T follicular helper cell (primary cell): Measurements from ENCODE around the gene KRT86.
A peak's percentile ranks its signal among the peaks of the same experiment; 100 is the strongest.
"Not testable (repeated sequence)": the region's sequence is repeated elsewhere in the genome, so short reads cannot be mapped to it uniquely, and the experiment has no call there.

Experiments
- DNase-seq: peaks from one replicate; pipeline ENCODE4 v3.0.0-alpha.2; 2020; ENCODE audit warnings: low read depth

Gene KRT86

GRCh38 chr12:52314511-52314910 is 40.1 kb downstream of the KRT86 start:
- DNase-seq = no peak

GRCh38 chr12:52315721-52316120 is 41.3 kb downstream of the KRT86 start:
- DNase-seq = not testable (repeated sequence)

DNA sequence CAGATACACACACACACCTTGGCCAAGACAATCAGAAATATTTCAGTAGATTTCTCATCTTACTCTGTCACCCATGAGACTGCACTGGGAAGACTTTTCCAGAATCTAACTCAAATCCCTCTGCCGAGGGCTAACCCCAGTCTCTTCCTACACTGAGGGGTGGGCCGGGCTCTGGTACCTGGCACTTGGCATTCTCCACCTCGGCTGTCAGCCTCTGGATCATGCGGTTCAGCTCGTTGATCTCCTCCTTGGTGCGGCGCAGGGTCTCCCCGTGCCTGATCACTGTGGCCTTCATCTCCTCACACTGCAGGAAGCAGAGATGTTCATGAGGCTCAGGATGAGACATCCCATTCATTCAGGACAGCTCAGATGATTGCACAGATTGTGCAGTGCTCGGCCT is 41.8 kb downstream of the KRT86 start:
- no peak for DNase-seq

GRCh38 chr12:52316701-52317100 is 42.3 kb downstream of the KRT86 start:
- no peak for DNase-seq

DNA sequence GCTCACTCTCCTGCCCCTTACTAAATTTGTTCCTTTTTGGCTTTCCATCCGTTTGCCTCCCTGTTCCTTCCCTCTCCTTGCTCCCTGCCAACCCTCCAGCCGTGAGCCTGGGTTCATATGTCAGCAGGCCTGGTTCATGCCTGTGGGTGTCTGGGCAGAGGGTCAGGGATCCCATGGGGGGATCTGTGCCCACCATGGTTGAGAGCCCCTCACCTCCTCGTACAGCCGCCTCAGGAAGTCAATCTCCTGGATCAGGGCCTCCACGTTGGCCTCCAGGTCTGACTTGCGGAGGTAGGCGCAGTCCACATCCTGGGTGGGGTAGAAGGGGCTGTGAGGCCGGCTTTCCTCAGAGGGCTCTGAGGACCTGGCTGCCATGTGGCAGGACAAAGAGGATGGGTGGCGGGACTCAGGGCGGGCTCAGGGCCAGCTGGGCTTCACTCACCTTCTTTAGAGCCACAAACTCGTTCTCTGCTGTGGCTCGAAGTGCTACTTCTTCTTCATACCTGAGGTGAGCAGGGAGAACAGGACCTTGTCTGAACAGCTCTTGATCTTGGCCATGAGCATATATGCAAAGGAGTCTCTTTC is 43.1 kb downstream of the KRT86 start:
- DNase-seq = no peak

DNA sequence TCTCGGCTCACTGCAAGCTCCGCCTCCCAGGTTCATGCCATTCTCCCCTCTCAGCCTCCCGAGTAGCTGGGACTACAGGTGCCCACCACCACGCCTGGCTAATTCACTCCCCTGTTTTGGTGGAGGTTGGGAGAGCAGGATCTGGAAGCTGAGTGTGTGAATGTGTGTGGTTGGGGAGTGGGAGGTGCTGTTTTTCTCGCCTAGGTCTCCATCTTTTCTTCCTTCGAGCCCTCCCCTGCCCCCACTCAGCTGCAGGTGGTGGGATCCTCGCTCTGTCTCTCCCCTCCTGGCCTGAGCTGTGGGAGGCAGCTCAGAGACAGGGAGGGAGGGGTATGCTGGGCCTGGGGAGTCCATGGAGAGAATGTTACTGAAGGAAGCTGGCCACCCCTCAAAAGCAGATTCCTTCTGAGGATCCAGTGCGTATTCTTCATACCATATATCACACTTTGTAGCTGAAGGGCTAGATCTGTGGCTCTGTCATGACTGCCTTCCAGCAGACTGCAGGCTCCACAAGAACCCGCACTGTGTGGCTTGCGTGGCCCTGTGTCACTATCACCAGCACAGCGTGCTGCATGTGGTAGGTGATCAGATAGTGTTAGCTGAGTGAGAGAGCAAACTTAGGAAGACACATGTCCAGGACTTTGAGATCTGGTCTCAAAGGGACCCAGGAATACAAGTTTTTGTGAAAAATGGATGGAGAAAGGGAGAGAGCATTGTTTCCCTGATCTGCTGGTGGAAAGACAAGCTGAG is 44.0 kb downstream of the KRT86 start:
- DNase-seq = no peak

DNA sequence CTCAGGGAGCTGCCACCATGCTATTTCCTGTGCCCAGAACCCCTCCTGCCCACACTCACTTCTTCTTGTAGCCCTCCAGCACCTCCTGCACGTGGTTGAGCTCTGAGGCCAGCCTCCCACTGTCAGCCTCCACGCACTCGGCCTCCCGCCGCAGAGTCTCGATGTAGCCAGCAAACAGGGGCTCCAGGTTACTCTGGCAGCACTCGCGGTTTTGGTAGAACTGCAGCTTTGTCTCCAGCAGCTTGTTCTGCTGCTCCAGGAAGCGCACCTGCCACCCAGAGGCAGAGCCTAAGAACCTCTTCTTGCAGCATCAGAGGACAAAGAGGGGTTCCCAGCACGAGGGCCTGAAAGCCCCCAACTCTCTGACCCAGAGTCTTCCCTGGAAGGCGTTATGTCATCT is 44.7 kb downstream of the KRT86 start:
- no peak for DNase-seq

- no peak for DNase-seq
Measured at GRCh38 chr12:52320784-52321400, 46.4 kb downstream of the KRT86 start, which contains the start of gene KRT83. TSS of gene KRT83 (minus strand) at chr12:52321398. CDS start at chr12:52321335, 63 bp downstream.

DNA sequence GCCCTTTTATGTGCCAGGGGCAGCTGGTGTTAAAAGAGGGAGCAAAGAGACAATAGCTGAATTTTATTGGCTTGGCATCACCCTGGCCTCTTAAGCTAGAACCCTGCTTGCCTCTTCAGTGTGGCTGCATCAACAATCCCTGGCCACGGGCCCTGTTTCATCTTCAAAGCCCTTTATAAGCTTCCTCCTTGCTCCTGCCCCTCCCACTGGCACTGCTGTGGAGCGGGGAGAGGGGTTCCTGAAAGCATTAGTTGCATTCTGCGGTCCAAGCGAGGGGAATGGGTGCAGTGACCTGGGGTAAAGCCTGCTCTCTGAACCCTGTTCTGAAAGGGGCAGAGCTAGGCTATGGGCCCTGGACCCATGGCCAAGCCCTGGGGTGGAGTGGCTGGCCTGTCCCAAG is 47.0 kb downstream of the KRT86 start:
- DNase-seq = no peak

DNA sequence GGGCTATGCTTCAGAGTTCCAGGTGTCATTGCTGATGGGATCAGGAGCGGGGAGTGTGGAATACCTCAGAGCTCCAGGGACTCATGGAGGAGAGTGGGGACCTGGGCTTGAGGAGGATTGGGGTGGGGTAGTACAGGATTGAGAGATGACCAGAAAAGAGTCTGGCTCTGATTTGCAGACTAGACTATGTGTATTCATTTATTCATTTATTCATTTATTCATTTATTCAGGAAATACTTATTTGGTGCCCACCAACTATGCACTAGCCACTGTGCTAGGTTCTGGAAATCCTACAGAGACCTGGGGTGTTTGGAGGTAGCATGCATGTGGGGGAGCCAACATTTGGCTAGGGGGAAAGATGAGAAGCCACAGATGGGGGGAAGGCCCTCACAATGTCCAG is 47.6 kb downstream of the KRT86 start:
- no peak for DNase-seq

DNA sequence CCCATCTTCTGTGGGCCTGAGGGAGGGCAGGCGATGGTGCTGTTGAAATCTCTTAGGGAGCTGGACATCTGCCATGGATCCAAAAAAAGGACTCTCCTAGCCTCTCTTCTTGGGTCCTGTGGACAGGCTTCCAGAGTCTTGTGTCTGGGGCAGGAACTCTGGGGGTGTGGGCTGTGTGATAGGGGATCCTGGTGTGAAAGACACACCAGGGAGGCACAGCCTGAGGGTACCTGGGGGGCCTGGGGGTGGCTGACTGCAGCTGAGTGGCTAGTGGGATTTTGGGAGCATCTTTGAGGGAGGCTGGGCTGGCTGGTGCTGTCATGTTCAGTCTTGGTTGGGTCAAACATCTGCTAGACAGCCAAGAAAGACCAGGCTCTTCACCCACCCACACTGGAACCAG is 48.6 kb downstream of the KRT86 start:
- DNase-seq = no peak

GRCh38 chr12:52323416-52324152 is 49.1 kb downstream of the KRT86 start:
- no peak for DNase-seq

GRCh38 chr12:52324153-52324444 is 49.7 kb downstream of the KRT86 start:
- no peak for DNase-seq

GRCh38 chr12:52327052-52327829 is 52.8 kb downstream of the KRT86 start:
- peak; percentile 75 for DNase-seq

DNA sequence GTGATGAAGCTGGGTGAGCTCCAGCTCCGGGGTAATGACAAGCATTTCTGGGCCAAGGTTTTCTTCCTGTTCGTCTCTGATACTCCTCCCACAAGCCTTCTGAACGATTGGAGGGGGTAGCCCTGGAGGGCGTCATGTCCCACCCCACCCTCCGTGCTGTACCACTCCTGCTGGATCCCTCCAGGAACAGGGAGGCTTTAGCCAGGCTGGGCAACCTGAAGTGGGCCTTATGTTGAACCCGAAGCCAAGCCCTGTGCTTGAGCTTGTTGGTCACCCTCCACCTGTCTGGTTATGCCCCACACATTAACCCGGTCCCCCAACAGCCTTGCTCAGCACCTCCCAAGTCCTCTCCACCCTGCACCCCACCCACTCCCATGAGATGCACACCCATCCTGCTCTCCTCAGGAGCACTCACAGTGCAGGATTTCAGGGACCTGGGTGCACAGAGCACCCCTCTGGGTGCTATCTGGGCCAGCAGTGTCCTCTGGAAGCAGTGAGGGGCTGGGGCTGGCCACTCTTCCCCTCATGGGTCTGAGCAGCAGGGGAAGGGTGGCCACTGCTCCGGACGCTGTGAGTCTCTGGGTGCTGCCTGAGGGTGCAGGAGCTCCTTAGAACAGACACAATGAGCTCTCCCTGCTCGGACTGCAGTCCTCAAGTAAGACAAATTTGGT is 53.5 kb downstream of the KRT86 start:
- no peak for DNase-seq

DNA sequence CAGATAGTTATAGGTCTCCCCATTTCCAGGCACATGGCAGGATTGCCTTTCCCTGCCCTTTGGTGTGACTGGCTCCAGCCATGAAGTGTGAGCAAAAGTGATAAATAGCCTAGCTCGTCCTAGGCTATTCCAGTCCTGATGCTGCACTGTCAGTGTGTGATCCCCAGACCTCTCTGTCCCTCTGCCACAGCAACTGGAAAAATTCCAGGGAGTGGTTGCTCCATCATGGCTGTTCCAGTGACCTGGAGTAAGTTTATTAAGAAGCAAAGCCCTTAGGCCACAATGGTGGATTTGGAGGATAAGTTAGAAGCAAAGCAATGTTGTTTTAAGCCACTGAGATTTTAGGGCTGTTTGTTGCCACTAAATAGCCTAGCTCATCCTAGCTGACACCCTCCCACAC is 56.6 kb downstream of the KRT86 start:
- DNase-seq = no peak

DNA sequence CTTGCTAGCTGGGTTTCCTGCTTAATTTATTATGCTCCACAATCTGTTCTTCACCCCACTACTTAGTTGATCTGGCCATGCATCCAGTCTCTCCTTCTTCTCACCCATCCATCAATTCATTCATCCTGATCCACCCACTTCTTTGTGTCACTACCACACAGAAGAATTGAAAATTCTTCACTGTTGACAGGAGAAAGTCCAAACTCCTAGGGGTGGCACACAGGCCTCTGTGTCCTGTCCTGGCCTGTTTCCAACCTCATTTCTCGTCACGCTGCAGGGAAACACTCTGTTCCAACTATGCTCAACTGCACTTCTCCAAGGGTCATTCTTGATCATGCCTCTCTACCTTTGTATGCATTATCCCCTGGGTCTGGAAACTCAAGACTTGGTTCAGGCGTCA is 57.4 kb downstream of the KRT86 start:
- DNase-seq = no peak

- DNase-seq = no peak
Measured at GRCh38 chr12:52332381-52332780, 57.9 kb downstream of the KRT86 start.

DNA sequence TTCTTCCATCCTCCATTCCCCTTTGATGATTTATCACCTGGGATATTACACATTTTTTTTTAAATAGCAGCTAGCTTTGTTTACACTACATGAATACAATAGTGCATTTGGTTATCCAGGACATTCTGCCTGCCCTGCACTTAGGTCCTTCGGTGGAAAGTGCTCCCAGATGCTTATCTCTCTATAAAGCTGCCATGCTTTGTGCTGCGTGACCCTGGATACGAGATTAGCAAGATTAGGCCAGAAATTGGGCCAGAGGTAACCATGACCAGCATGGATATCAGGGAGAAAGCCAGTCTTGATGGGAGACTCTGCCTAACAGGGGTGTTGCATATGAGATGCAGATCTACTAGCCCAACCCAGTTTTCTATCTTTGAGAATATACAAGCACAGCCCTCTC is 58.9 kb downstream of the KRT86 start:
- no peak for DNase-seq

DNA sequence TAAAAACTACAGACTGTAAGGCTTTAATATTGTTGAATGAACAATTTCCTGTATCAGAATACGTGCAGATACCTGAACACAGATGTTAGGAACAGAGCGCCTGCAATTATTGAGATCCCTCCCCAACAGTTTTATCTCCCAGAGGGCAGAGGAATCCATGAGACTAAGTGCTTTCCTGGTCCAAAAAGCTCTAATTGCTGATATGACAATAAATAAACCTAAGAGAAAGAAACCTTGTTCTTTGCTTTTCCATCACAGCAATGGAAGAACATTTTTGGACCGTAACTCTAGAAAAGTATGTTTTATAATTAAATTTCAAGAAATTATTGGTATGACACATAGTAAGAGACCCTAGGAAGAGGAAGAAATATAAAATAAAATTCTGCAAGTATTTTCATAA is 59.7 kb downstream of the KRT86 start:
- no peak for DNase-seq

DNA sequence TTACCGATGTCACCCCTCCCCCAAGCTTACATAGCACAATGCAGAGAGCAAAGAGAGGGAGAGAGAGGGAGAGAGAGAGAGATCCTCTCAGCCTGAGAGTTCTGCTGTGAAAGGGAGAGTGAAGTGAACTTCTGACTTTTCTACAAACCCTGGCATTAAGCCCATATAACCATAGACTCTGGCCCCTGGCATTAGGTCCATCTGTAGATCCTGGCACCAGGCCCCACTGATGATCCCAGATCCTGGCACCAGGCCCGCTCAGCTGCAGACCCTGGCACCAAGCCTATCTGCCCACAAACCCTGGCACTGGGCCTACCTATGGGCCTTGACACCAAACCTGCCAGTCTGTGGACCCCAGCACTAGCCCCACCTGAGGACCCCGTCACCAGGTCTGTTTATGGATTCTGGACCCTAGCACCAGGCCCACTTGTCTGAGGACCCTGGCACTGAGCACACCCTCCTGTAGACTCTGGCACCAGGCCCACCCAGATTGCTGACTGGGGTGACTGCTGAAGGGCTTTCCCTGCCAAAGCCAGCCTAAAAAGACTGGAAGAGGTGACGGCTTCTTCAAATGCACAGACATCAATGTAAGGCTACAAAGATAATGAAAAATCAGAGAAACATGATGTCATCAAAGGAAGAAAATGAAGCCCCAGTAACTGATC is 61.3 kb downstream of the KRT86 start:
- no peak for DNase-seq
